Measurements from ENCODE around the gene PARS2. TPM values are rescaled to one million over a fixed set of nuclear protein-coding genes. Genes with fewer than 3 reads are reported as not detected.

The PARS2 gene
- total RNA-seq, 2 experiments from 2014 or later, result not detected

GRCh38 chr1:54792686-54793282 lies 28.5 kb upstream of the PARS2 start:
- intact Hi-C loops (cut with DNase I, micrococcal nuclease), result no loop called here

GRCh38 chr1:54791880-54792522 lies 27.7 kb upstream of the PARS2 start:
- CTCF ChIA-PET, result interaction anchor here (2.7 kb wide), 1 partner anchor 9 kb away, joined by 16 read pairs; the partner anchor contains the start of gene TTC22
- H3K4me1 ChIP-seq (ENCODE audit: insufficient read depth, low read length), result no peaks in the 10 kb centered on the region
- H3K4me3 ChIP-seq (ENCODE audit: low read length), result no peak overlapping the region
- peak; percentile 33 for TF ChIP-seq CTCF (IDR thresholded peaks at IDR 0.05)
- peaks cover 4 to 10% of the 10 kb centered on the region in 2 experiments for H3K9me3 ChIP-seq (ENCODE audit: control insufficient read depth in 1 of 2, insufficient read depth in 1 of 2, low read length in 2 of 2)
- POLR2A ChIA-PET, result interaction anchor here (2.1 kb wide), 1 partner anchor 9 kb away, joined by 6 read pairs; the partner anchor contains the start of gene TTC22
- H3K27ac ChIP-seq (ENCODE audit: low read depth in 1 of 2, low read length in 2 of 2), result no peak overlapping the region
- ATAC-seq (ENCODE audit: poor library complexity) (no peak), DNase-seq (peak in 6 of 14 experiments; percentile 14 to 46 (median 32))
- Mint-ChIP-seq H3K4me1 (ENCODE audit: low read depth) (peaks cover 8% of the 10 kb centered on the region), H3K27me3 (no peaks in the 10 kb centered on the region), H3K9me3 (no peaks in the 10 kb centered on the region), H3K36me3 (ENCODE audit: low read depth) (peaks cover 79% of the 10 kb centered on the region), H3K4me3 (no peak overlapping the region), H3K27ac (no peak overlapping the region)
- H3K36me3 ChIP-seq (ENCODE audit: insufficient read depth, low read length), result peaks cover 41% of the 10 kb centered on the region
- intact Hi-C loops (cut with DNase I, micrococcal nuclease), result no loop called here
- H3K27me3 ChIP-seq (ENCODE audit: control insufficient read depth in 1 of 2, insufficient read depth in 2 of 2, low read length in 2 of 2), result no peaks in the 10 kb centered on the region

More at GRCh38 chr1:54792686-54793282, 28.5 kb upstream of the PARS2 start:
- peaks cover 75% of the 10 kb centered on the region for H3K36me3 Mint-ChIP-seq (ENCODE audit: low read depth)
- H3K27ac Mint-ChIP-seq, result no peak overlapping the region
- H3K4me3 ChIP-seq (ENCODE audit: low read length), result no peak overlapping the region
- H3K36me3 ChIP-seq (ENCODE audit: insufficient read depth, low read length), result peaks cover 39% of the 10 kb centered on the region
- no peak overlapping the region for H3K27ac ChIP-seq (ENCODE audit: low read depth in 1 of 2, low read length in 2 of 2)
- H3K4me1 ChIP-seq (ENCODE audit: insufficient read depth, low read length), result peaks cover 2% of the 10 kb centered on the region
- ChIA-PET CTCF (interaction anchor here (2.7 kb wide), 1 partner anchor 8 kb away, joined by 16 read pairs; the partner anchor contains the start of gene TTC22), POLR2A (interaction anchor here (2.1 kb wide), 1 partner anchor 8 kb away, joined by 6 read pairs; the partner anchor contains the start of gene TTC22)
- TF ChIP-seq CTCF (IDR thresholded peaks at IDR 0.05), result no peak
- DNase-seq, result no peak
- no peaks in the 10 kb centered on the region for H3K27me3 Mint-ChIP-seq
- H3K4me1 Mint-ChIP-seq (ENCODE audit: low read depth), result peaks cover 12% of the 10 kb centered on the region
- H3K27me3 ChIP-seq (ENCODE audit: control insufficient read depth in 1 of 2, insufficient read depth in 2 of 2, low read length in 2 of 2), result no peaks in the 10 kb centered on the region
- H3K9me3 Mint-ChIP-seq, result no peaks in the 10 kb centered on the region
- H3K9me3 ChIP-seq (ENCODE audit: control insufficient read depth in 1 of 2, insufficient read depth in 1 of 2, low read length in 2 of 2), result peaks cover 4 to 10% of the 10 kb centered on the region in 2 experiments
- ATAC-seq (ENCODE audit: poor library complexity), result no peak
- no peak overlapping the region for H3K4me3 Mint-ChIP-seq

- Histone ChIP-seq H3K36me3 (ENCODE audit: insufficient read depth, low read length) (peaks cover 42% of the 10 kb centered on the region), H3K27me3 (ENCODE audit: control insufficient read depth in 1 of 2, insufficient read depth in 2 of 2, low read length in 2 of 2) (no peaks in the 10 kb centered on the region), H3K4me1 (ENCODE audit: insufficient read depth, low read length) (no peaks in the 10 kb centered on the region), H3K9me3 (ENCODE audit: control insufficient read depth in 1 of 2, insufficient read depth in 1 of 2, low read length in 2 of 2) (peaks cover 4 to 10% of the 10 kb centered on the region in 2 experiments), H3K4me3 (ENCODE audit: low read length) (no peak overlapping the region), H3K27ac (ENCODE audit: low read depth in 1 of 2, low read length in 2 of 2) (no peak overlapping the region)
- CTCF ChIA-PET, result no interaction called here
- H3K9me3 Mint-ChIP-seq, result no peaks in the 10 kb centered on the region
- H3K4me3 Mint-ChIP-seq, result no peak overlapping the region
- no peak overlapping the region for H3K27ac Mint-ChIP-seq
- intact Hi-C loops (cut with DNase I, micrococcal nuclease), result no loop called here
- H3K4me1 Mint-ChIP-seq (ENCODE audit: low read depth), result peaks cover 5% of the 10 kb centered on the region
- H3K36me3 Mint-ChIP-seq (ENCODE audit: low read depth), result peaks cover 77% of the 10 kb centered on the region
- ATAC-seq (ENCODE audit: poor library complexity) (no peak), DNase-seq (no peak)
- POLR2A ChIA-PET, result no interaction called here
- TF ChIP-seq CTCF (IDR thresholded peaks at IDR 0.05), result no peak
- no peaks in the 10 kb centered on the region for H3K27me3 Mint-ChIP-seq
These were observed 24.1 kb upstream of the PARS2 start for GRCh38 chr1:54788459-54788858.

All from CD4-positive, alpha-beta T cell (primary cell).